ENCODE data around the gene DIABLO. TPM values are rescaled to one million over a fixed set of nuclear protein-coding genes. Genes with fewer than 3 reads are reported as not detected.

Gene DIABLO
- total RNA-seq, 2 experiments from 2014 or later: 50.5 to 55.2 TPM

DNA sequence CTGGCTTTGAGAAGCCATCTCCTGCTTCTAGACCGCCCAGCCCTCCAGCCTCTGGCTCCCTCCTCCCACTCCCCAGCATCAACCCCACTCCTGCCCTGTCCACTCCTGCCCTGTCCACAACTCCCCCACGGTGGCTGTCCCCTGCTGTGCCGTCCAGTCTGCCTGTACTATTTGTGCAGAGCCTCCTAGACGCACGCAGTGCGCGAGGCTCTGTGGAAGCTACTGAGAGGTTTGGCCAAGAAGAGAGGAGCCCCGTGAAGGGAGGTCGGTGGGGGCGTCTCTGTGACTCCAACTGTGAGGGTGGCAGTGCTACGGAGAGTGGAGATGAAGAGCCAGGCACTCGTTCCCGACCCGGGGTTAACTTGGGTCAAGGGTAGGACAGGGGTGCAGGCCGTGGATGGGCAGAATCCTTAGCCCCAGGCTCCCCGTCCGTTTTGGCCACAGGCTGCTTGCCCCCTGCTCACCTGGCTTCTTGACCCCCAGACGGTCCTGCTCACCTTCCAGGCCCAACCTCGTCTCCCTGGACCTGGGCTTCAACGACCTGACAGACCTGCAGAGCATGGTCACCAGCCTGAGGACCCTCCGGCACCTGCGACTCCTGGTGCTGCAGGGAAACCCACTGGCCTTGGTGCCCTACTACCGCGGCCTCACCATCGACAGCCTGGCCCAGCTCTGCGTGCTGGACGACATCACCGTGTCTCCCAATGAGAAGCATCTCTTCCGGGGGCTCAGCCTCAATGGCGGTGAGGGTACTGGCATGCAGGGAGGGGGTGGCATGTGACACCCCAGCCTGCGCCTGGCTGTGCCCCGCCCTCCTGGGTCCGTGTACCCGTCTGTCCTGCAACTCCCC lies 36.0 kb downstream of the DIABLO start:
- intact Hi-C loops (cut with micrococcal nuclease): loop anchor here (5.0 to 10.0 kb wide), 3 partner anchors 33 to 135 kb away; no protein-coding TSS in a partner anchor
- H3K9me3 Mint-ChIP-seq: no peaks in the 10 kb centered on the region
- H3K4me3 Mint-ChIP-seq: no peak overlapping the region
- H3K27ac Mint-ChIP-seq: no peak overlapping the region
- ATAC-seq (no peak), DNase-seq (no peak)
- H3K36me3 Mint-ChIP-seq (ENCODE audit: low read depth): no peaks in the 10 kb centered on the region
- ChIA-PET CTCF (interaction anchor here (0.7 to 4.9 kb wide), 13 partner anchors 13 to 199 kb away, joined by 3 to 27 read pairs (median 5); partner anchors contain the start of gene DIABLO), POLR2A (no interaction called here)
- H3K4me1 Mint-ChIP-seq (ENCODE audit: low read depth): no peaks in the 10 kb centered on the region
- H3K27me3 Mint-ChIP-seq: peaks cover 4% of the 10 kb centered on the region
- TF ChIP-seq CTCF (IDR thresholded peaks at IDR 0.05): no peak

- no peak for ATAC-seq
- Mint-ChIP-seq H3K36me3 (ENCODE audit: low read depth) (no peaks in the 10 kb centered on the region), H3K27ac (no peak overlapping the region), H3K4me1 (ENCODE audit: low read depth) (peaks cover 10% of the 10 kb centered on the region), H3K27me3 (peaks cover 9% of the 10 kb centered on the region), H3K4me3 (no peak overlapping the region), H3K9me3 (no peaks in the 10 kb centered on the region)
- ChIA-PET POLR2A (no interaction called here), CTCF (no interaction called here)
- no peak for DNase-seq
- intact Hi-C loops (cut with micrococcal nuclease): loop anchor here (10.0 kb wide), 1 partner anchor 53 kb away; no protein-coding TSS in a partner anchor
- no peak for TF ChIP-seq CTCF (IDR thresholded peaks at IDR 0.05)
These were observed 38.4 kb downstream of the DIABLO start for GRCh38 chr12:122187466-122187865.

DNA sequence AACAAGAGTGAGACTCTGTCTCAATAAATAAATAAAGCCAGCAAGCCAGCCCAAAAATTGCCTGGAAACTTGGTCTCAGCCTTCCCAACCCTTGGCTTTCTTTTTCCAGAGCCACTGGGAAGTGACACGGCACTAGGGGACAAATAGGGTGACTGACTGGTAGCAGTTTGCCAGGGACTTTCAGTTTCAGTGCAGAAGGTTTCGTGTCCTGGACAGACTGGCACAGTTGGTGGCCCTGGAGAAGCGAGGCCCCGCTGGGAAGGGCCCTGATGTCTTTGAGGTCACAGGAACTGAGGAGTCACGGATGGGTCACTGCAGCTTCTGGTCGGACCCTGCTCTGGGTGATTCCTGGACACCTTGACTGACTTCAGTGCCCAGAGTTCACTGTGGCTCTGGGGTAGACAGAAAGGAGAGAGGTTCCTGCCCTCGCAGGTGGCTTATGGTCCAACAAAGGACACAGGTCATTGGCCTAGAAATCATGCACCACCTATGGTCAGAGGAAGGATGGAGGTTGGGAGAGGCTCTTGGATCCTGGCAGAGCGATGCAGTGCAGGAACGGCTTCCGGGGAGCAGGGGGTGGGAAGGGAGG lies 40.3 kb downstream of the DIABLO start:
- Mint-ChIP-seq H3K4me3 (no peak overlapping the region), H3K27me3 (peaks cover 9% of the 10 kb centered on the region), H3K9me3 (no peaks in the 10 kb centered on the region), H3K4me1 (ENCODE audit: low read depth) (peaks cover 10% of the 10 kb centered on the region), H3K27ac (no peak overlapping the region), H3K36me3 (ENCODE audit: low read depth) (no peaks in the 10 kb centered on the region)
- no peak for ATAC-seq
- POLR2A ChIA-PET: no interaction called here
- no peak for TF ChIP-seq CTCF (IDR thresholded peaks at IDR 0.05)
- intact Hi-C loops (cut with micrococcal nuclease): loop anchor here (10.0 kb wide), 1 partner anchor 51 kb away; no protein-coding TSS in a partner anchor
- no peak for DNase-seq
- CTCF ChIA-PET: interaction anchor here (1.5 kb wide), 1 partner anchor 62 kb away, joined by 4 read pairs; no protein-coding TSS in a partner anchor

DNA sequence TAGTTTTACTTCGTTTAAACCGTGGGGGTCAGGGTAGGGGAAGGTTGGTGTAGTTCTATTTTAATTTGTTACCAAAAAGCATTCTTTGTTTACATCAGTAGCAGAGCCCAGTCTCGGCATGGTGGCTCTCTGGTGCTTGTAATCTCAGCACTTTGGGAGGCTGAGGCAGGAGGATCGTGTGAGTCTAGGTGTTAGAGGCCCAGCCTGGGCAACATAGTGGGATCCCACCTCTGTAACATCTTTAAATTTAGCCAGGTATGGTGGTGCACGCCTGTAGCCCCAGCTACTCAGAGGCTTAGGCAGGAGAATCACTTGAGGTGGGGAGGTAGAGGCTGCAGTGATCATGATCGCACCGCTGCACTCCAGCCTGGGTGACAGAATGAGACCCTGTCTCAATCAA lies 40.8 kb downstream of the DIABLO start:
- ATAC-seq (no peak), DNase-seq (no peak)
- no peaks in the 10 kb centered on the region for H3K36me3 Mint-ChIP-seq (ENCODE audit: low read depth)
- peaks cover 9% of the 10 kb centered on the region for H3K27me3 Mint-ChIP-seq
- H3K27ac Mint-ChIP-seq: no peak overlapping the region
- ChIA-PET CTCF (no interaction called here), POLR2A (no interaction called here)
- TF ChIP-seq CTCF (IDR thresholded peaks at IDR 0.05): no peak
- intact Hi-C loops (cut with micrococcal nuclease): loop anchor here (10.0 kb wide), 1 partner anchor 50 kb away; no protein-coding TSS in a partner anchor
- H3K4me1 Mint-ChIP-seq (ENCODE audit: low read depth): peaks cover 10% of the 10 kb centered on the region
- H3K4me3 Mint-ChIP-seq: no peak overlapping the region
- H3K9me3 Mint-ChIP-seq: no peaks in the 10 kb centered on the region

DNA sequence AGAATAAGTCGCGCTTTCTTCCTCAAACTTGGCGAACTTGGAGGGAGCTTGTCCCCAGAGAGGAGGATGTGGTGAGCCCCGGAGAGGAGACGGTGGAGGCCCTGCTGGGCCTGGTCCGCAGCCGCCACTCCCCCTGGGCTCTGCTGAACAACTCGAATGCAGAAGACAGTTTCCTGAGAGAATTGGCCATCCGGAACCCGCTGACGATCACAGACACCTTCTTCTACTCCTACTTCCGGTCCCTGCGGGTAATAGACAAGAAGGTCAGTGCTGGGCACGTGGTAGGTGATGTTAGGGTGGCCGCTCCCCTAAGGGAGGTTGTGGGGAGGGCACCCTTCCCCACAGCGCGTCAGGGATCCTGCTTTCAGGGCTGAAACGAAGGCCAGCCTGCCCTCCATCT lies 41.3 kb downstream of the DIABLO start:
- peaks cover 10% of the 10 kb centered on the region for H3K4me1 Mint-ChIP-seq (ENCODE audit: low read depth)
- peaks cover 9% of the 10 kb centered on the region for H3K27me3 Mint-ChIP-seq
- intact Hi-C loops (cut with micrococcal nuclease): loop anchor here (10.0 kb wide), 1 partner anchor 50 kb away; no protein-coding TSS in a partner anchor
- H3K9me3 Mint-ChIP-seq: no peaks in the 10 kb centered on the region
- no peak overlapping the region for H3K27ac Mint-ChIP-seq
- no peak for TF ChIP-seq CTCF (IDR thresholded peaks at IDR 0.05)
- H3K36me3 Mint-ChIP-seq (ENCODE audit: low read depth): no peaks in the 10 kb centered on the region
- H3K4me3 Mint-ChIP-seq: peak overlapping the region; percentile 20
- POLR2A ChIA-PET: interaction anchor here (1.4 kb wide), 1 partner anchor 11 kb away, joined by 5 read pairs; the partner anchor contains the start of gene IL31
- CTCF ChIA-PET: no interaction called here
- peak; percentile 25 for DNase-seq
- ATAC-seq: no peak
